Ovary (tissue), 9 donors: Measurements from ENCODE around the gene CYP2U1. TPM values are rescaled to one million over a fixed set of nuclear protein-coding genes. Genes with fewer than 3 reads are reported as not detected.

Experiments
- DNase-seq, 5 donors: peaks; one replicate each; pipeline ENCODE4 v3.0.0-alpha.2; 2019 to 2020
- H3K27ac ChIP-seq, 2 donors: fragments of 200-600 bp; one replicate each; pipeline versions ENCODE4 v1.5.1 to v1.8.0; 2019 to 2022
- H3K27me3 ChIP-seq: fragments of 200-600 bp; one replicate; pipeline ENCODE4 v1.8.0; 2022
- H3K36me3 ChIP-seq: fragments of 200-600 bp; sonication (generic); one replicate; pipeline ENCODE4 v1.5.1; 2019
- H3K4me1 ChIP-seq: one replicate; pipeline ENCODE4 v1.8.1; 2013; ENCODE audit warnings: mild to moderate bottlenecking, moderate library complexity; ENCODE audit not compliant: insufficient read depth
- H3K4me3 ChIP-seq: fragments of 200-600 bp; sonication (generic); one replicate; pipeline ENCODE4 v1.5.1; 2017
- H3K9me3 ChIP-seq, 2 donors: fragments of 200-600 bp in 1 of 2; sonication (generic) in 1 of 2; one replicate each; pipeline versions ENCODE4 v1.5.1 to v1.8.1; 2013 to 2019; ENCODE audit warnings: mild to moderate bottlenecking in 1 of 2, moderate library complexity in 1 of 2
- CTCF ChIP-seq, 3 donors: fragments of 450-650 bp in 2 of 3; fragments of 200-600 bp in 1 of 3; IDR thresholded peaks; one replicate each; pipeline versions ENCODE4 v1.5.1 to v1.8.0; 2016 to 2022; ENCODE audit warnings: antibody characterized with exemption in 3 of 3, mild to moderate bottlenecking in 1 of 3
- EP300 ChIP-seq: sonication (generic); formaldehyde crosslinking; IDR thresholded peaks from one replicate; pipeline ENCODE4 v1.6.1; 2017; ENCODE audit warnings: antibody characterized with exemption
- POLR2A ChIP-seq: fragments of 450-650 bp; IDR thresholded peaks from one replicate; pipeline ENCODE4 v1.6.1; 2017; ENCODE audit warnings: antibody characterized with exemption, mild to moderate bottlenecking, moderate library complexity
- WGBS, 3 donors: extraction: QIAGEN DNeasy Blood & Tissue Kit in 1 of 3; methylation state at CpG; one replicate each; pipeline versions ENCODE4 v1.1.5 to v1.1.7; 2013 to 2017; 5-methylcytosine and 5-hydroxymethylcytosine counted together
- intact Hi-C, 4 donors: fragments of 100-400 bp; cut with DNase I; formaldehyde crosslinking; loops; one replicate each; pipeline versions ENCODE4 v1.11.0 to v1.15.1; 2022 to 2023
- polyA plus RNA-seq, 2 donors: library from polyadenylated mRNA; stranded (reverse); fragments of 200-250 nt in 1 of 2; fragments of 350-450 nt in 1 of 2; fragmentation: Illumina TruSeq in 1 of 2; extraction: RNeasy Lipid Tissue Mini Kit (QIAGEN cat#74804) in 1 of 2; gene quantifications; one replicate each; pipeline ENCODE4 v1.2.3, GENCODE V29; 2013 to 2014
- total RNA-seq, 7 donors: library from RNA; depleted of rRNA in 2 of 7; stranded (reverse); fragments of >200 nt in 2 of 7; fragmentation: NEBNext Ultra II Directional in 3 of 7; extraction: Animal tissue kit (Norgen Biotek cat#: 25700) in 3 of 7; gene quantifications; one replicate each; pipeline versions ENCODE4 v1.1.0 to v1.2.4, GENCODE V29; 2016 to 2023
- donor health status: DM: no; HTN: no; CAD: no; lungs with moderate emphysema.
- donor health status: DM: no; HTN: no; CAD: no.
- donor health status: Bipolar disorder and iron deficiency.
- donor health status: DM: yes; HTN: yes; CAD: no.
- donor health status: DM: no; HTN: no; CAD: no.
- donor health status: DM: yes; HTN: yes; CAD: no.

The CYP2U1 gene
- total and polyA plus RNA-seq, 9 donors: 7.2 to 19.7 (median 11.9) TPM

- 49 to 63% (median 59%) methylated on average over 5 of the region's 5 CpGs for WGBS, 3 donors
- no peaks in the 10 kb centered on the region for H3K36me3 ChIP-seq
- DNase-seq: no peak
- no peak overlapping the region for H3K4me3 ChIP-seq
- no peak overlapping the region for H3K27ac ChIP-seq
- H3K9me3 ChIP-seq: no peaks in the 10 kb centered on the region
- intact Hi-C loops: no loop called here
- no peaks in the 10 kb centered on the region for H3K27me3 ChIP-seq
- peaks cover 9% of the 10 kb centered on the region for H3K4me1 ChIP-seq
- no peak for TF ChIP-seq CTCF (IDR thresholded peaks at IDR 0.05)
- no peak for TF ChIP-seq POLR2A
- TF ChIP-seq EP300: no peak
Observed at GRCh38 chr4:107996949-107997788, 65.8 kb downstream of the CYP2U1 start.

- 84 to 91% (median 86%) methylated on average over 2 of the region's 2 CpGs for WGBS, 3 donors
- intact Hi-C loops: no loop called here
- H3K27me3 ChIP-seq: no peaks in the 10 kb centered on the region
- no peak overlapping the region for H3K4me3 ChIP-seq
- H3K36me3 ChIP-seq: no peaks in the 10 kb centered on the region
- H3K4me1 ChIP-seq: peaks cover 6% of the 10 kb centered on the region
- no peaks in the 10 kb centered on the region for H3K9me3 ChIP-seq
- no peak for TF ChIP-seq CTCF (IDR thresholded peaks at IDR 0.05)
- DNase-seq: no peak
- H3K27ac ChIP-seq: no peak overlapping the region
Observed at GRCh38 chr4:107997794-107998193, 66.4 kb downstream of the CYP2U1 start.

GRCh38 chr4:107999932-108000539, 68.7 kb downstream of the CYP2U1 start:
- peaks cover 10% of the 10 kb centered on the region for H3K4me1 ChIP-seq
- no peak overlapping the region for H3K27ac ChIP-seq
- TF ChIP-seq EP300 (no peak), CTCF (IDR thresholded peaks at IDR 0.05) (no peak), POLR2A (no peak)
- no peaks in the 10 kb centered on the region for H3K27me3 ChIP-seq
- intact Hi-C loops: no loop called here
- 92 to 98% (median 97%) methylated on average over 2 of the region's 2 CpGs for WGBS, 3 donors
- no peaks in the 10 kb centered on the region for H3K36me3 ChIP-seq
- no peaks in the 10 kb centered on the region for H3K9me3 ChIP-seq
- no peak for DNase-seq
- H3K4me3 ChIP-seq: no peak overlapping the region

- H3K4me3 ChIP-seq: no peak overlapping the region
- TF ChIP-seq CTCF (IDR thresholded peaks at IDR 0.05) (no peak), EP300 (no peak), POLR2A (no peak)
- no peaks in the 10 kb centered on the region for H3K9me3 ChIP-seq
- H3K27ac ChIP-seq: no peak overlapping the region
- intact Hi-C loops: no loop called here
- H3K27me3 ChIP-seq: no peaks in the 10 kb centered on the region
- no peaks in the 10 kb centered on the region for H3K36me3 ChIP-seq
- no peak for DNase-seq
- WGBS, 3 donors: 78 to 85% (median 78%) methylated on average over 3 of the region's 3 CpGs
- H3K4me1 ChIP-seq: peaks cover 12% of the 10 kb centered on the region
Observed at GRCh38 chr4:108001540-108002135, 70.3 kb downstream of the CYP2U1 start.

Other genes with a start within 250 kb of the CYP2U1 start
- gene PAPSS1, start 211.3 kb upstream of the CYP2U1 start, total RNA-seq: 10 to 100 TPM; 19.8 to 50.3 (median 28.0) TPM
- 10 to 100 TPM; 27.9 to 48.7 TPM for gene PAPSS1, start 211.3 kb upstream of the CYP2U1 start, polyA plus RNA-seq
- 100 to 1,000 TPM in 1 of 7 donors, 10 to 100 TPM in 2, 1 to 10 TPM in 4; 2.0 to 156 (median 7.3) TPM for gene SGMS2, start 106.6 kb upstream of the CYP2U1 start, total RNA-seq
- 1 to 10 TPM; 1.2 to 6.9 TPM for gene SGMS2, start 106.6 kb upstream of the CYP2U1 start, polyA plus RNA-seq
- gene HADH, start 58.3 kb downstream of the CYP2U1 start, total RNA-seq: 10 to 100 TPM; 45.4 to 66.1 (median 61.2) TPM
- gene HADH, start 58.3 kb downstream of the CYP2U1 start, polyA plus RNA-seq: 100 to 1,000 TPM in 1 of 2 donors, 10 to 100 TPM in 1; 62.5 to 117 TPM
- 10 to 100 TPM in 1 of 7 donors, 1 to 10 TPM in 6; 1.8 to 30.1 (median 6.0) TPM for gene LEF1, start 237.4 kb downstream of the CYP2U1 start, total RNA-seq
- 10 to 100 TPM in 1 of 2 donors, 1 to 10 TPM in 1; 5.0 to 18.3 TPM for gene LEF1, start 237.4 kb downstream of the CYP2U1 start, polyA plus RNA-seq